H1 (cell line): ENCODE data around the gene COL16A1. TPM values are rescaled to one million over a fixed set of nuclear protein-coding genes. Genes with fewer than 3 reads are reported as not detected.

ENCODE experiments used
- CREB1 ChIP-seq: IDR thresholded peaks from 2 replicates; pipeline ENCODE4 v1.6.1; 2012; ENCODE audit warnings: inconsistent platforms
- EP300 ChIP-seq, 2 experiments: IDR thresholded peaks; 1 replicate in 1 of 2; 2 replicates in 1 of 2; pipeline ENCODE4 v1.6.1; 2011 to 2012; ENCODE audit warnings: low read depth in 2 of 2, low read length in 2 of 2, mild to moderate bottlenecking in 2 of 2, borderline replicate concordance in 1 of 2, inconsistent platforms in 1 of 2, moderate library complexity in 1 of 2
- RAD21 ChIP-seq, 2 experiments: IDR thresholded peaks in 1 of 2; conservative IDR thresholded peaks in 1 of 2; 2 replicates each; pipeline ENCODE4 v1.6.1; 2011; ENCODE audit warnings: low read depth in 2 of 2, low read length in 2 of 2, improper control_type of control experiment in 1 of 2, inconsistent platforms in 1 of 2, mild to moderate bottlenecking in 1 of 2, moderate library complexity in 1 of 2
- SIN3A ChIP-seq, 2 experiments: IDR thresholded peaks in 1 of 2; conservative IDR thresholded peaks in 1 of 2; 2 replicates each; pipeline ENCODE4 v1.6.1; 2011 to 2012; ENCODE audit warnings: low read length in 2 of 2, improper control_type of control experiment in 1 of 2, low read depth in 1 of 2, mild to moderate bottlenecking in 1 of 2
- polyA plus RNA-seq, 7 experiments: library from polyadenylated mRNA; depleted of rRNA in 3 of 7; stranded (reverse) in 5 of 7; unstranded in 2 of 7; fragments of >200 nt in 5 of 7; fragments of 200-250 nt in 2 of 7; gene quantifications; 1 replicate in 5 of 7; 2 replicates in 1 of 7; 4 replicates in 1 of 7; pipeline versions ENCODE4 v1.2.1 to v1.2.3, GENCODE V29; 2011 to 2013; ENCODE audit warnings: missing spikeins in 2 of 7, mixed read lengths in 2 of 7
- total RNA-seq: library from RNA; stranded (reverse); fragmentation: NEBNext Ultra II Directional; extraction: Animal tissue kit (Norgen Biotek cat#: 25700); gene quantifications from 2 replicates; pipeline ENCODE4 v1.2.1, GENCODE V29; 2021
- TF ChIP-seq, protein P1 (sequence below): fragments of 300-600 bp; sonication (generic); IDR thresholded peaks from 2 replicates; pipeline ENCODE4 v1.7.1; 2012; ENCODE audit warnings: low read length, moderate library complexity, mild to moderate bottlenecking, inconsistent platforms; ENCODE audit not compliant: insufficient replicate concordance
- TF ChIP-seq, protein P2 (sequence below): IDR thresholded peaks from 2 replicates; pipeline ENCODE4 v1.6.1; 2012; ENCODE audit warnings: low read length, inconsistent platforms

COL16A1 gene
- total and polyA plus RNA-seq, 2 of the 8 experiments (the other 6 are each of a cell fraction or from before 2014, with no cell fraction given) = 2.0 to 10.5 TPM

DNA sequence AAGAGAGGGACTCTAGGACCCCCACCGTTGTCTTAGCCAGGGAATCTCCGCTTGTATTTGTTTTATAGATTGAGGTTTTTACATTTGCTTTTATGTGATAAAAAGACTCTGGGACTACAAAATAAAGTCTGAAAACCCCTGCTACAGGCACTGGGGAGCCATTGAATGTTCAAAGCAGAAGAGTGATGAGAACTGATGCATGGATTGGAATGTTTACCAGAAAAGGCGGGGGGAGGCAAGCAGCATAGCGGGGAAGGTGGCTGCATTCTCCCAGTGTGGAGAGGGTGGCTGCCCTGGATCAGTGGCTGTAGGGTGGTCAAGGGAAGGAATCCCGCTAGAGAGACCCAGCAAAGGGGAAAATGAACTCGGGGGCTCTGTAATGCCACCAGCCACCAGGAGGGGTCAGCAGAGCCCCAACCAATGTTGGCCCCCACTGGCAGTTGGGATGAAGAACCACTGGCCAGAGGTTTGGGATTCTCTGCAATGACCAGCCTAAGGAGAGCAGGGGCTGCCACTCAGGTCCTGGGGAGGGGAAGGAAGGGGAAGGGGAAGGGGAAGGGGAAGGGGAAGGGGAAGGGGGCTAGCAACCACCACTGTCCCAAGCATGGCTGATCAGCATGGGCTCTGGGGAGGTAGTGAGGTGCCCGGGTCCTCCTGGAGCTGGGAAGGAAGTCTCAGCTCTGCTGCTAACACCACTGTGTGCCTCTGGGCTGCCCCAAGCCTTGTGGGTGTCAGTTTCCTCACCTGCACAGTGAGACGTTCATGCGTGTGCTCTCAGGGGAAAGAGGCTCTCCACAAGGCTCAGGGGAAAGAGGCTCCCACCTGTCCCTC lies 40.0 kb downstream of the COL16A1 start (continued):
- TF ChIP-seq, protein P1, sequence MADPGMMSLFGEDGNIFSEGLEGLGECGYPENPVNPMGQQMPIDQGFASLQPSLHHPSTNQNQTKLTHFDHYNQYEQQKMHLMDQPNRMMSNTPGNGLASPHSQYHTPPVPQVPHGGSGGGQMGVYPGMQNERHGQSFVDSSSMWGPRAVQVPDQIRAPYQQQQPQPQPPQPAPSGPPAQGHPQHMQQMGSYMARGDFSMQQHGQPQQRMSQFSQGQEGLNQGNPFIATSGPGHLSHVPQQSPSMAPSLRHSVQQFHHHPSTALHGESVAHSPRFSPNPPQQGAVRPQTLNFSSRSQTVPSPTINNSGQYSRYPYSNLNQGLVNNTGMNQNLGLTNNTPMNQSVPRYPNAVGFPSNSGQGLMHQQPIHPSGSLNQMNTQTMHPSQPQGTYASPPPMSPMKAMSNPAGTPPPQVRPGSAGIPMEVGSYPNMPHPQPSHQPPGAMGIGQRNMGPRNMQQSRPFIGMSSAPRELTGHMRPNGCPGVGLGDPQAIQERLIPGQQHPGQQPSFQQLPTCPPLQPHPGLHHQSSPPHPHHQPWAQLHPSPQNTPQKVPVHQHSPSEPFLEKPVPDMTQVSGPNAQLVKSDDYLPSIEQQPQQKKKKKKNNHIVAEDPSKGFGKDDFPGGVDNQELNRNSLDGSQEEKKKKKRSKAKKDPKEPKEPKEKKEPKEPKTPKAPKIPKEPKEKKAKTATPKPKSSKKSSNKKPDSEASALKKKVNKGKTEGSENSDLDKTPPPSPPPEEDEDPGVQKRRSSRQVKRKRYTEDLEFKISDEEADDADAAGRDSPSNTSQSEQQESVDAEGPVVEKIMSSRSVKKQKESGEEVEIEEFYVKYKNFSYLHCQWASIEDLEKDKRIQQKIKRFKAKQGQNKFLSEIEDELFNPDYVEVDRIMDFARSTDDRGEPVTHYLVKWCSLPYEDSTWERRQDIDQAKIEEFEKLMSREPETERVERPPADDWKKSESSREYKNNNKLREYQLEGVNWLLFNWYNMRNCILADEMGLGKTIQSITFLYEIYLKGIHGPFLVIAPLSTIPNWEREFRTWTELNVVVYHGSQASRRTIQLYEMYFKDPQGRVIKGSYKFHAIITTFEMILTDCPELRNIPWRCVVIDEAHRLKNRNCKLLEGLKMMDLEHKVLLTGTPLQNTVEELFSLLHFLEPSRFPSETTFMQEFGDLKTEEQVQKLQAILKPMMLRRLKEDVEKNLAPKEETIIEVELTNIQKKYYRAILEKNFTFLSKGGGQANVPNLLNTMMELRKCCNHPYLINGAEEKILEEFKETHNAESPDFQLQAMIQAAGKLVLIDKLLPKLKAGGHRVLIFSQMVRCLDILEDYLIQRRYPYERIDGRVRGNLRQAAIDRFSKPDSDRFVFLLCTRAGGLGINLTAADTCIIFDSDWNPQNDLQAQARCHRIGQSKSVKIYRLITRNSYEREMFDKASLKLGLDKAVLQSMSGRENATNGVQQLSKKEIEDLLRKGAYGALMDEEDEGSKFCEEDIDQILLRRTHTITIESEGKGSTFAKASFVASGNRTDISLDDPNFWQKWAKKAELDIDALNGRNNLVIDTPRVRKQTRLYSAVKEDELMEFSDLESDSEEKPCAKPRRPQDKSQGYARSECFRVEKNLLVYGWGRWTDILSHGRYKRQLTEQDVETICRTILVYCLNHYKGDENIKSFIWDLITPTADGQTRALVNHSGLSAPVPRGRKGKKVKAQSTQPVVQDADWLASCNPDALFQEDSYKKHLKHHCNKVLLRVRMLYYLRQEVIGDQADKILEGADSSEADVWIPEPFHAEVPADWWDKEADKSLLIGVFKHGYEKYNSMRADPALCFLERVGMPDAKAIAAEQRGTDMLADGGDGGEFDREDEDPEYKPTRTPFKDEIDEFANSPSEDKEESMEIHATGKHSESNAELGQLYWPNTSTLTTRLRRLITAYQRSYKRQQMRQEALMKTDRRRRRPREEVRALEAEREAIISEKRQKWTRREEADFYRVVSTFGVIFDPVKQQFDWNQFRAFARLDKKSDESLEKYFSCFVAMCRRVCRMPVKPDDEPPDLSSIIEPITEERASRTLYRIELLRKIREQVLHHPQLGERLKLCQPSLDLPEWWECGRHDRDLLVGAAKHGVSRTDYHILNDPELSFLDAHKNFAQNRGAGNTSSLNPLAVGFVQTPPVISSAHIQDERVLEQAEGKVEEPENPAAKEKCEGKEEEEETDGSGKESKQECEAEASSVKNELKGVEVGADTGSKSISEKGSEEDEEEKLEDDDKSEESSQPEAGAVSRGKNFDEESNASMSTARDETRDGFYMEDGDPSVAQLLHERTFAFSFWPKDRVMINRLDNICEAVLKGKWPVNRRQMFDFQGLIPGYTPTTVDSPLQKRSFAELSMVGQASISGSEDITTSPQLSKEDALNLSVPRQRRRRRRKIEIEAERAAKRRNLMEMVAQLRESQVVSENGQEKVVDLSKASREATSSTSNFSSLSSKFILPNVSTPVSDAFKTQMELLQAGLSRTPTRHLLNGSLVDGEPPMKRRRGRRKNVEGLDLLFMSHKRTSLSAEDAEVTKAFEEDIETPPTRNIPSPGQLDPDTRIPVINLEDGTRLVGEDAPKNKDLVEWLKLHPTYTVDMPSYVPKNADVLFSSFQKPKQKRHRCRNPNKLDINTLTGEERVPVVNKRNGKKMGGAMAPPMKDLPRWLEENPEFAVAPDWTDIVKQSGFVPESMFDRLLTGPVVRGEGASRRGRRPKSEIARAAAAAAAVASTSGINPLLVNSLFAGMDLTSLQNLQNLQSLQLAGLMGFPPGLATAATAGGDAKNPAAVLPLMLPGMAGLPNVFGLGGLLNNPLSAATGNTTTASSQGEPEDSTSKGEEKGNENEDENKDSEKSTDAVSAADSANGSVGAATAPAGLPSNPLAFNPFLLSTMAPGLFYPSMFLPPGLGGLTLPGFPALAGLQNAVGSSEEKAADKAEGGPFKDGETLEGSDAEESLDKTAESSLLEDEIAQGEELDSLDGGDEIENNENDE = no peak
- TF ChIP-seq EP300 (IDR thresholded peaks at IDR 0.05; ENCODE audit: borderline replicate concordance in 1 of 2, low read depth in 2 of 2, low read length in 2 of 2) (no peak), CREB1 (no peak), RAD21 (IDR thresholded peaks at IDR 0.05 in 1 of 2, conservative IDR thresholded peaks at IDR 0.05 in 1 of 2; ENCODE audit: low read depth in 2 of 2, low read length in 2 of 2) (peak; percentile 96 to 98), SIN3A (conservative IDR thresholded peaks at IDR 0.05 in 1 of 2, IDR thresholded peaks at IDR 0.05 in 1 of 2; ENCODE audit: low read depth in 1 of 2, low read length in 2 of 2) (no peak; a peak in 1 of 4 replicates)
- TF ChIP-seq, protein P2, sequence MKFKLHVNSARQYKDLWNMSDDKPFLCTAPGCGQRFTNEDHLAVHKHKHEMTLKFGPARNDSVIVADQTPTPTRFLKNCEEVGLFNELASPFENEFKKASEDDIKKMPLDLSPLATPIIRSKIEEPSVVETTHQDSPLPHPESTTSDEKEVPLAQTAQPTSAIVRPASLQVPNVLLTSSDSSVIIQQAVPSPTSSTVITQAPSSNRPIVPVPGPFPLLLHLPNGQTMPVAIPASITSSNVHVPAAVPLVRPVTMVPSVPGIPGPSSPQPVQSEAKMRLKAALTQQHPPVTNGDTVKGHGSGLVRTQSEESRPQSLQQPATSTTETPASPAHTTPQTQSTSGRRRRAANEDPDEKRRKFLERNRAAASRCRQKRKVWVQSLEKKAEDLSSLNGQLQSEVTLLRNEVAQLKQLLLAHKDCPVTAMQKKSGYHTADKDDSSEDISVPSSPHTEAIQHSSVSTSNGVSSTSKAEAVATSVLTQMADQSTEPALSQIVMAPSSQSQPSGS = no peak
